Tibial nerve (tissue), 4 donors: Measurements from ENCODE around the gene PGAP6. TPM values are rescaled to one million over a fixed set of nuclear protein-coding genes. Genes with fewer than 3 reads are reported as not detected.

Experiments
- DNase-seq, 2 donors: peaks; one replicate each; pipeline ENCODE4 v3.0.0-alpha.2; 2019; ENCODE audit warnings: low spot score in 2 of 2
- H3K27ac ChIP-seq, 4 donors: fragments of 200-600 bp; sonication (generic) in 3 of 4; one replicate each; pipeline ENCODE4 v1.5.1; 2017 to 2019; ENCODE audit warnings: mild to moderate bottlenecking in 1 of 4
- H3K27me3 ChIP-seq, 2 donors: fragments of 200-600 bp; sonication (generic) in 1 of 2; one replicate each; pipeline versions ENCODE4 v1.5.1 to v1.6.0; 2017 to 2019
- H3K36me3 ChIP-seq, 3 donors: fragments of 200-600 bp; sonication (generic); one replicate each; pipeline ENCODE4 v1.5.1; 2018 to 2019
- H3K4me1 ChIP-seq, 4 donors: fragments of 200-600 bp; sonication (generic) in 3 of 4; one replicate each; pipeline ENCODE4 v1.5.1; 2017 to 2019
- H3K4me3 ChIP-seq, 4 donors: fragments of 200-600 bp; sonication (generic) in 3 of 4; one replicate each; pipeline ENCODE4 v1.5.1; 2017 to 2019; ENCODE audit warnings: mild to moderate bottlenecking in 1 of 4, moderate library complexity in 1 of 4
- H3K9me3 ChIP-seq, 4 donors: fragments of 200-600 bp; sonication (generic) in 3 of 4; one replicate each; pipeline ENCODE4 v1.5.1; 2017 to 2019
- CTCF ChIP-seq, 5 experiments: fragments of 200-600 bp in 3 of 5; fragments of 450-650 bp in 2 of 5; sonication (generic) in 3 of 5; IDR thresholded peaks; one replicate each; pipeline ENCODE4 v1.5.1; 2016 to 2019; ENCODE audit warnings: antibody characterized with exemption in 5 of 5, mild to moderate bottlenecking in 3 of 5, moderate library complexity in 2 of 5
- EP300 ChIP-seq, 2 donors: sonication (generic); formaldehyde crosslinking; IDR thresholded peaks; one replicate each; pipeline ENCODE4 v1.6.1; 2017; ENCODE audit warnings: antibody characterized with exemption in 2 of 2, mild to moderate bottlenecking in 1 of 2
- POLR2A ChIP-seq, 2 donors: fragments of 450-650 bp; IDR thresholded peaks; one replicate each; pipeline ENCODE4 v1.6.1; 2017; ENCODE audit warnings: antibody characterized with exemption in 2 of 2, mild to moderate bottlenecking in 2 of 2, moderate library complexity in 2 of 2
- WGBS, 2 donors: methylation state at CpG; one replicate each; pipeline ENCODE4 v1.1.5; 2018; 5-methylcytosine and 5-hydroxymethylcytosine counted together
- total RNA-seq, 4 donors: library from RNA; depleted of rRNA; stranded (reverse); fragments of >200 nt; gene quantifications; one replicate each; pipeline ENCODE4 v1.1.0, GENCODE V29; 2016

PGAP6 gene
- total RNA-seq, 4 donors from 2014 or later = 22.7 to 69.3 (median 36.7) TPM

GRCh38 chr16:400061-400591 is 18.3 kb upstream of the PGAP6 start:
- H3K4me3 ChIP-seq = peak overlapping the region in 1 of 4 donors; percentile 81
- H3K9me3 ChIP-seq = no peaks in the 10 kb centered on the region
- H3K36me3 ChIP-seq = no peaks in the 10 kb centered on the region
- no peaks in the 10 kb centered on the region for H3K27me3 ChIP-seq
- DNase-seq = no peak
- peak overlapping the region in 2 of 4 donors; percentile 93 to 95 for H3K27ac ChIP-seq
- WGBS, 2 donors = 67 to 71% methylated on average over 4 to 8 of the region's 10 CpGs
- TF ChIP-seq CTCF (IDR thresholded peaks at IDR 0.05) (no peak), POLR2A (IDR thresholded peaks at IDR 0.05) (no peak), EP300 (IDR thresholded peaks at IDR 0.05) (no peak)
- peaks cover 0 to 49% (median 14%) of the 10 kb centered on the region in 4 donors for H3K4me1 ChIP-seq

- DNase-seq = no peak
- H3K4me3 ChIP-seq = no peak overlapping the region
- H3K27me3 ChIP-seq = no peaks in the 10 kb centered on the region
- H3K27ac ChIP-seq = no peak overlapping the region
- H3K9me3 ChIP-seq = no peaks in the 10 kb centered on the region
- 82 to 85% methylated on average over 11 to 19 of the region's 22 CpGs for WGBS, 2 donors
- no peaks in the 10 kb centered on the region for H3K36me3 ChIP-seq
- no peak for TF ChIP-seq POLR2A (IDR thresholded peaks at IDR 0.05)
- no peak for TF ChIP-seq CTCF (IDR thresholded peaks at IDR 0.05)
- TF ChIP-seq EP300 (IDR thresholded peaks at IDR 0.05) = no peak
- peaks cover 0 to 49% (median 14%) of the 10 kb centered on the region in 4 donors for H3K4me1 ChIP-seq
Measured at GRCh38 chr16:399340-400019, 17.7 kb upstream of the PGAP6 start.

GRCh38 chr16:398561-399339 is 17.0 kb upstream of the PGAP6 start:
- 77 to 87% methylated on average over 4 to 20 of the region's 24 CpGs for WGBS, 2 donors
- H3K4me3 ChIP-seq = no peak overlapping the region
- no peak for DNase-seq
- H3K27me3 ChIP-seq = no peaks in the 10 kb centered on the region
- peak overlapping the region in 2 of 4 donors; percentile 79 to 92 for H3K27ac ChIP-seq
- H3K9me3 ChIP-seq = no peaks in the 10 kb centered on the region
- no peak for TF ChIP-seq EP300 (IDR thresholded peaks at IDR 0.05)
- TF ChIP-seq CTCF (IDR thresholded peaks at IDR 0.05) = no peak
- no peak for TF ChIP-seq POLR2A (IDR thresholded peaks at IDR 0.05)
- H3K4me1 ChIP-seq = peaks cover 0 to 49% (median 14%) of the 10 kb centered on the region in 4 donors
- no peaks in the 10 kb centered on the region for H3K36me3 ChIP-seq

GRCh38 chr16:397736-398332 is 16.1 kb upstream of the PGAP6 start:
- TF ChIP-seq EP300 (IDR thresholded peaks at IDR 0.05) (no peak), CTCF (IDR thresholded peaks at IDR 0.05) (peak; percentile 35 to 83 (median 49))
- WGBS, 2 donors = 20 to 36% methylated on average over 18 to 23 of the region's 29 CpGs
- DNase-seq = peak; percentile 56 to 63
- Histone ChIP-seq H3K36me3 (no peaks in the 10 kb centered on the region), H3K27ac (peak overlapping the region in 3 of 4 donors; percentile 79 to 92 (median 81)), H3K4me3 (peak overlapping the region; percentile 41 to 83 (median 52)), H3K4me1 (peaks cover 0 to 49% (median 14%) of the 10 kb centered on the region in 4 donors), H3K27me3 (no peaks in the 10 kb centered on the region), H3K9me3 (no peaks in the 10 kb centered on the region)
